HG03108 (cell line): ENCODE data around the gene GUF1.

Source experiments
- ATAC-seq: cut with Tn5 transposase; IDR thresholded peaks from one replicate; pipeline ENCODE4 v1.9.1; 2021; ENCODE audit warnings: moderate library complexity; ENCODE audit not compliant: unreplicated experiment

Gene GUF1, protein sequence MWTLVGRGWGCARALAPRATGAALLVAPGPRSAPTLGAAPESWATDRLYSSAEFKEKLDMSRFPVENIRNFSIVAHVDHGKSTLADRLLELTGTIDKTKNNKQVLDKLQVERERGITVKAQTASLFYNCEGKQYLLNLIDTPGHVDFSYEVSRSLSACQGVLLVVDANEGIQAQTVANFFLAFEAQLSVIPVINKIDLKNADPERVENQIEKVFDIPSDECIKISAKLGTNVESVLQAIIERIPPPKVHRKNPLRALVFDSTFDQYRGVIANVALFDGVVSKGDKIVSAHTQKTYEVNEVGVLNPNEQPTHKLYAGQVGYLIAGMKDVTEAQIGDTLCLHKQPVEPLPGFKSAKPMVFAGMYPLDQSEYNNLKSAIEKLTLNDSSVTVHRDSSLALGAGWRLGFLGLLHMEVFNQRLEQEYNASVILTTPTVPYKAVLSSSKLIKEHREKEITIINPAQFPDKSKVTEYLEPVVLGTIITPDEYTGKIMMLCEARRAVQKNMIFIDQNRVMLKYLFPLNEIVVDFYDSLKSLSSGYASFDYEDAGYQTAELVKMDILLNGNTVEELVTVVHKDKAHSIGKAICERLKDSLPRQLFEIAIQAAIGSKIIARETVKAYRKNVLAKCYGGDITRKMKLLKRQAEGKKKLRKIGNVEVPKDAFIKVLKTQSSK

DNA sequence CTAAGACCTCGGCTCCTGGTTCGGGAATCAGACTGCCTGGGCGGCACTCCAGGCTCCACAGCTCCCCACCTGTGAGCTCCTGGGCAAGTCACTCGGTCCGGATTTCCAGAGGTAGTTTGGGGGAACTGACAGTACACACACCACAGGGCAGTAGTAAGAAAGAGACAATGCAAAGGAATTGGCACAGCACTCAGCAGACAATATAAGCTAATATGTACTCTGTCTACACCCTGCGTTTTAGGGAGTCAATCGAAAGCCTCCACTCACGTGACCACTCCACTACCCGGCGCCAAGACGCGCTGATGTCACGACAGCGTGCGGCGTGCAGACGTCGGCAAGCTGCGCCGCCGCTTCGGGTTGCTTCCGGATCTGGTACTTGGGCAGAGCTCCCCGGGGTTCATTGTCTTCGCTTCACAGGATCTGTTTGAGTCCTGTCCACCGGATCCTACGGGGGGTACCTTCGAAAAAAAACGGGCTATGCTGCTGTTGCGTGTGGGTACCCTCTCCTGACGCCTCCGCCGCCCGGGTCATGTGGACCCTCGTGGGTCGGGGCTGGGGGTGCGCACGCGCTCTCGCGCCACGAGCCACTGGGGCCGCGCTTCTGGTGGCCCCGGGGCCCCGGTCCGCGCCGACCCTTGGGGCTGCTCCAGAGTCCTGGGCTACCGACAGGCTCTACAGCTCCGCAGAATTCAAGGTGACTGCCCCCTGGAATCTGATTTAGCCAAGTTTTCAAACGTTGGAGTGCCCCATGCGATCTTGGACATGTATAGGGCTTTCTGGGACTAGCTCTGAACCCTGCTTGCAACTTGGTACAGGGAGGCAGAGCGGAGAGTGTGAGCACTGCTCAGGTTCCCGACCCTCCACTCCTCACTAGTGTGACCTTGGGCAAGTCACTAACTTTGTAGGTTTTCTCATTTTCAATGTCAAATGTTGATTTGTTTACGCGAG lies at the start of gene GUF1:
Gene GUF1 (plus strand): TSS at position 327 of the 948 bp plus-strand sequence. CDS start 203 bp downstream, at position 530.
- ATAC-seq = peak; percentile 96

DNA sequence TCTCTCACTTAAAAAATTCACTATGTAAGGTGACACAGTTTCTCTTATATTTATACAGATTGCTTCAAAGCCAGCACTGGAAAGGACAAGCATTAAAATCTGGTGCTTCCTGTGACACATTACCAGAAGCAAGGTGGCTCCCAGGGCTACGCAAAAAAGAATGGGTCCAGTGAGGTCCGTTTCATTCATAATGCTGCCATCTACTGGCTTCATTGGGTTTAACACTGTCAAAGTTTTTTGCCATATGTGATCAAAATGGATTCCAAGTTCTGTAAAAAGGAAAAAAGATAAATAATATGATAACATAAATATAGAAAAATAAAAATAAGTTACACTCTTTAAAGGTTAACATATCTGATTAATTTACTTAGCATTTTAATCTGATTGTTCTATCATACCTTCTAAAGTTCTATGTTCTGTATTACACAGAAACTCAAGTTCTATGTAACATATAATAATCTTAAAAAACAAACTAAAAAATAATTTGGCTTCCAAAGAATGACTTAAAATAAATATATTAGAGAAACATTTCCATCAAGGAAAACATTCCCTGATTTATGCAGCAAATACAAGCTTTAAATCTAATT lies 48.8 kb upstream of the GUF1 start:
- ATAC-seq = peak; percentile 92

DNA sequence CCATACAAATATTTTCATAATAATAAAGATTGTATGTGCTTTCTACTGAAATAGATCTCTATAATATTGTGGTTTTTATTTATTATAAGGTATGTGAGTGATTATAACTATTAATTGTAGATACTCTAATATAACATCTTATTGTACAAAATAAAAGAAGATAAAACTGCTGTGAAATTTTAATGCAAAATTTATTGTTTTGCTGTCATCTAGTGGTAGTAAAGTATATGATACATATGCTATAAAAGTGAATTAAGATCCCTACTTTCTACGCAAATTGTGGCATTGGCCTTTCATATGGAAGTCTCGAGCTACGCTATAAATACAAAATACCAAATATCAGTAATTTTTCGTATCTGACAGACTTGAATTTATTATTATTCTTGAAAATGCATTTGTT lies 46.1 kb upstream of the GUF1 start:
- no peak for ATAC-seq

DNA sequence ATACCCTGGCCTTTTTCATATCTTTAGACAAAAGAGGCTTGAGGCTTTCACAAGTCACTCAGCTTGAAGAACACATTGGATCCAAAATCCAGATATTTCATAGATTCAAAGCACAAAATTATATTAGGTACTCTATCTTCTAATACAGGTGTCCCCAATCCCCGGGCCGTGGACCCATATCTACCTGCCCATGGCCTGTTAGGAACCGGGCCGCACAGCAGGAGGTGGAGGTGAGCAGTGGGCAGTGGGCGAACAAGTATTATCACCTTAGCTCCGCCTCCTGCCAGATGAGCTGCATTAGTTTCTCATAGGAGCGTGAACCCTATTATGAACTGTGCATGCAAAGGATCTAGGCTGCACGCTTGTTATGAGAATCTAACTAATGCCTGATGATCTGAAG lies 45.5 kb upstream of the GUF1 start:
- ATAC-seq = no peak

- no peak for ATAC-seq
Observed at GRCh38 chr4:44638091-44638490, 40.1 kb upstream of the GUF1 start.

- ATAC-seq = no peak
Observed at GRCh38 chr4:44646151-44646550, 32.1 kb upstream of the GUF1 start.

- no peak for ATAC-seq
Observed at GRCh38 chr4:44651425-44651824, 26.8 kb upstream of the GUF1 start, which contains the start of gene YIPF7. Gene YIPF7 (minus strand): TSS chr4:44651625. CDS start chr4:44650100, 1,525 bp downstream.

DNA sequence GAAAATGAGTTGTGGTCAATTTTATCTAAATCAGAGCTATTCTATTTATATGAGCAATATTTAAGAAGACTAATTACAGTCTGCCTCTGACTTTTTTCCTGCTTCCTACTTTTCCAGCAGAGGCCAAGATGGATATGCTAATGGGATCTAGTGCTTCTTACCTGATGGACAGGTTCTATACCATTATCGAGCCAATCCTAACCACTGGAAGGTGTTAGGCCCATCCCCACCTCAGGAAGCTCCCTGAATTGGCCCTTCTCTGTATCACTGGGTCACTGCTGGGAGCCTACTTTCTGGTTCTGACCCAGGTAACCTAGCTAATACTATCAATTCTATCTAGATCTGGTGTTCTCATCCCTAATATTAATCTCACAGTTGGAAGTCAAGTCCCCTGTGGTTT lies 26.2 kb upstream of the GUF1 start:
- ATAC-seq = no peak

DNA sequence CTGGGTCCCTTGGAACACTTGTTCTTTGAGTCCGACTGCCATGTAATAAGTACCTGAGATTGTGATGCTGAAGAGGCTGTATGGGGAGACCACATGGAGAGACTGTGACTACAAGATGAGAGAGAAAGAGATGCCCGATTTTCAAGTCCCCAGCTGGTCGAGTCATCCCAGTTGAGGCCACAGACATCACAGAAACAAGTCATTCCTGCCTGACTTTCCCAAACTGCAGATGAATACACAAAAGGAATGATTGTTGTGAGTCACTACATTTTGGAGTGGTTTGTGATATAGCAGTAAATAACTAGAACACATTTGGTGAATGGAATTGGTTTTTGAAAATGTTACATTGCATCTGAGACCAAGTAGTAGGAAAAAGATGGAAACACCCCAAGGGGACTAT lies 17.8 kb upstream of the GUF1 start:
- ATAC-seq = no peak

GRCh38 chr4:44661940-44662622 lies 16.1 kb upstream of the GUF1 start:
- ATAC-seq = no peak

GRCh38 chr4:44662623-44663005 lies 15.6 kb upstream of the GUF1 start:
- no peak for ATAC-seq

GRCh38 chr4:44663539-44664263 lies 14.5 kb upstream of the GUF1 start:
- ATAC-seq = no peak

GRCh38 chr4:44668526-44668925 lies 9.7 kb upstream of the GUF1 start:
- ATAC-seq = no peak

DNA sequence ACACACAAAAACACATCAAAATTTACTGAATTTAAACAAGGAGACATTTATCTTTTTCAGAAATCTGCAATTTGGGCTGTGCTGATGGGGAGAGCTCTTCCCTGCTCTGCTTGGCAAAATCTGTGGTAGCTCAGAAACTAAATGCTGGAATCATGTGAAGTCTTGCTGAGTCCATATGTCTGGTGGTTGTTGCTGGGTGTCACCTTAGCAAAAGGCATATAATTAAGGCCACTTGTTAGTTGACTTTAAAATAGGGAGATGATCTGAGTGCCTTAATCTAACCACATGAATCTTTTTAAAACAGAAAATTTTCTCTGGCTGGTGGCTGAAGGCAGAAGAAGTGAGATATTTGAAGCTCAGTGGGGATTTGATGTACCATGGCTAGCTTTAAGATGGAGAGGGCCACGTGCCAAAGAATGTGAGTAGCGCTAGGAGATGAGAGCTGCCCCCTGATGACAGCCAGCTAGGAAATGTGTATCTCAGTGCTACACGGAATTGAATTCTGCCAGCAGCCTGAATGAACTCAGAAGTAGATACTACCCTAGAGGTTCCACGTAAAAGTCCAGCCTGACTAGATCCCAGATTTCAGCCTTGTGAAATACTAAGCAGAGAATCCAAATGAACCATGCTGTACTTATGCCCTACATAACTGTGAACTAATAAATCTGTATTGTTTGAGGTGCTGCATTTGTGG lies 7.6 kb upstream of the GUF1 start:
- no peak for ATAC-seq

GRCh38 chr4:44671636-44672035 lies 6.6 kb upstream of the GUF1 start:
- no peak for ATAC-seq

- ATAC-seq = no peak
Observed at GRCh38 chr4:44674471-44674870, 3.7 kb upstream of the GUF1 start.

GRCh38 chr4:44675366-44675765 lies 2.9 kb upstream of the GUF1 start:
- no peak for ATAC-seq

- no peak for ATAC-seq
Observed at GRCh38 chr4:44679060-44679459, 840 bp downstream of the GUF1 start.

DNA sequence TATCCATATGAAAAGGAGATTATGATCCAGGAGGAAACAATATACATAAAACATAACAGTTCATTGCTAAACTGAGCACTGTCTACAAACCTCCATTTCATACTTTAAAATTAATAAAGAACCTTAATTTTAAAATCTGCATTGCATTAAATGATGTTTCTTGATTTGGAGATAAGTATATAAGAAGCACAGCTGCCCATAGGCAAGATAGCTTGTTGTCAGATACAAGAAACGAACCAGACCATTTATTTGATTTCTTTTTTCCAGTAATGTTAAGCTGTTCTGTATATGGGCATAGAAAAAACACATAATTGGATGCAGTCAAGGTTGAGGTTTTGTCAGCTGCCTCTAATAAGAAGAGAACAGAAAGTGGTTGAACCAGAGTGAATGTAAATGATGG lies 6.4 kb downstream of the GUF1 start:
- no peak for ATAC-seq
